HepG2 (cell line): ENCODE measurements around the gene AS3MT. TPM values are rescaled to one million over a fixed set of nuclear protein-coding genes. Genes with fewer than 3 reads are reported as not detected.

Experiments
- CAMTA2 ChIP-seq: sonication (generic); formaldehyde crosslinking; IDR thresholded peaks from 2 replicates; pipeline ENCODE4 v1.4.0; 2020; ENCODE audit warnings: mild to moderate bottlenecking, missing genetic modification reagents, borderline replicate concordance
- FLYWCH1 ChIP-seq: sonication (generic); formaldehyde crosslinking; IDR thresholded peaks from 2 replicates; pipeline ENCODE4 v1.8.1; 2023; ENCODE audit warnings: mild to moderate bottlenecking, missing genetic modification reagents
- GFI1 ChIP-seq: sonication (generic); formaldehyde crosslinking; IDR thresholded peaks from 2 replicates; pipeline ENCODE4 v1.5.0; 2020; ENCODE audit warnings: missing genetic modification reagents, mild to moderate bottlenecking, borderline replicate concordance
- LCORL ChIP-seq, 2 experiments: fragments of 450-650 bp in 1 of 2; sonication (generic) in 1 of 2; formaldehyde crosslinking in 1 of 2; IDR thresholded peaks; 2 replicates each; pipeline versions ENCODE4 v1.5.0 to v1.6.1; 2017 to 2020; ENCODE audit warnings: antibody characterized with exemption in 1 of 2, missing genetic modification reagents in 1 of 2
- PITX1 ChIP-seq: sonication (generic); formaldehyde crosslinking; IDR thresholded peaks from 2 replicates; pipeline ENCODE4 v1.5.1; 2020; ENCODE audit warnings: mild to moderate bottlenecking, missing genetic modification reagents
- REPIN1 ChIP-seq: sonication (generic); formaldehyde crosslinking; IDR thresholded peaks from 2 replicates; pipeline ENCODE4 v1.8.0; 2022; ENCODE audit warnings: missing genetic modification reagents, low read depth, mild to moderate bottlenecking, borderline replicate concordance
- ZFX ChIP-seq: sonication (generic); formaldehyde crosslinking; IDR thresholded peaks from 2 replicates; pipeline ENCODE4 v1.4.0; 2020; ENCODE audit warnings: mild to moderate bottlenecking, low read depth, missing genetic modification reagents, moderate library complexity
- ZNF3 ChIP-seq: IDR thresholded peaks from 2 replicates; pipeline ENCODE4 v1.7.0; 2017; ENCODE audit warnings: inconsistent platforms
- ZNF343 ChIP-seq: sonication (generic); formaldehyde crosslinking; IDR thresholded peaks from 2 replicates; pipeline ENCODE4 v1.4.0; 2020; ENCODE audit warnings: mild to moderate bottlenecking, missing genetic modification reagents
- ZNF652 ChIP-seq: IDR thresholded peaks from 2 replicates; pipeline ENCODE4 v1.6.1; 2016; ENCODE audit warnings: low read depth, borderline replicate concordance
- ZNF83 ChIP-seq: sonication (generic); formaldehyde crosslinking; IDR thresholded peaks from 2 replicates; pipeline ENCODE4 v1.4.0; 2020; ENCODE audit warnings: missing genetic modification reagents, mild to moderate bottlenecking, borderline replicate concordance
- polyA plus RNA-seq, 8 experiments: library from polyadenylated mRNA; depleted of rRNA in 3 of 8; stranded (reverse) in 7 of 8; unstranded in 1 of 8; fragments of >200 nt; fragmentation: Illumina TruSeq in 4 of 8; extraction: Trizol in 4 of 8; gene quantifications; 2 replicates each; pipeline versions ENCODE4 v1.2.1 to v1.2.3, GENCODE V29; 2011 to 2016; ENCODE audit warnings: low read depth in 4 of 8, missing spikeins in 1 of 8, mixed read lengths in 1 of 8; ENCODE audit not compliant: insufficient read depth in 1 of 8
- total RNA-seq, 5 experiments: library from RNA; depleted of rRNA; stranded (reverse); fragments of >200 nt; fragmentation: Illumina TruSeq; extraction: Trizol; gene quantifications; 2 replicates each; pipeline ENCODE4 v1.2.3, GENCODE V29; 2016; ENCODE audit warnings: low read depth in 1 of 5
- TF ChIP-seq, protein P1 (sequence below): sonication (generic); formaldehyde crosslinking; IDR thresholded peaks from 2 replicates; pipeline ENCODE4 v1.5.1; 2020; ENCODE audit warnings: mild to moderate bottlenecking, missing genetic modification reagents, moderate library complexity

The AS3MT gene
- total and polyA plus RNA-seq, 2 of the 13 experiments (the other 11 are each of a cell fraction or from before 2014, with no cell fraction given), result 8.7 to 17.4 TPM

DNA sequence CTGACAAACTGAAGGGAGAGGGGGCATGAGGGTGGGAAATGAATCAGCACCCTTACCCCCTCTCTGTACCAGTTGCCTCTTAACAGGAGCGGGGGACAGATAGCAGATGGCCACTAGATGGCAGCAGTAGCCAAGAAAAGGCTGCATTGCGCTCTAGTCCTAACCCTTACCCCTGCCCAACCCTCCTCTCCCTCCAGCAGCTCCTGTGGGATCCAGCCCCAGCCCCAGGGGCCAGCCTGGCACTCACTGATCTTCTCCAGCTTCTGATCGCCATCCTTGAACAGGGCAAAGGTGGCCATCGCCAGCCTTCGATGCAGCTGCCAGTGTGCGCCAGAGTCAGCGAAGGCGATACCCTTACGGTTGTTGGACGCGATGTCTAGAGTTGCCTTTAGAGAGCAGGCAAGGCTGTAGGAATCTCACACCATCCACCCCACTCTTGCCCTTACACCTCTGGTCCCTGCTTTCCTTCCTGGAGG, 34.2 kb upstream of the AS3MT start (continued):
- TF ChIP-seq ZFX (CRISPR knock-in tag) (no peak), ZNF343 (CRISPR knock-in tag) (no peak), PITX1 (CRISPR knock-in tag) (peak; percentile 27; the same call in 1 of the 2 replicates), REPIN1 (CRISPR knock-in tag) (peak; percentile 54; the same call in 1 of the 2 replicates), GFI1 (CRISPR knock-in tag) (no peak), ZNF652 (CRISPR knock-in tag) (no peak), LCORL (IDR thresholded peaks at IDR 0.05) (no peak), LCORL (CRISPR knock-in tag; IDR thresholded peaks at IDR 0.05) (0 out of 2 replicates have a peak, but pooled peaks have one; percentile 44), CAMTA2 (CRISPR knock-in tag) (no peak), FLYWCH1 (CRISPR knock-in tag) (no peak), ZNF83 (0 out of 2 replicates have a peak, but pooled peaks have one; percentile 52), ZNF3 (CRISPR knock-in tag) (no peak)
- TF ChIP-seq, protein P1, sequence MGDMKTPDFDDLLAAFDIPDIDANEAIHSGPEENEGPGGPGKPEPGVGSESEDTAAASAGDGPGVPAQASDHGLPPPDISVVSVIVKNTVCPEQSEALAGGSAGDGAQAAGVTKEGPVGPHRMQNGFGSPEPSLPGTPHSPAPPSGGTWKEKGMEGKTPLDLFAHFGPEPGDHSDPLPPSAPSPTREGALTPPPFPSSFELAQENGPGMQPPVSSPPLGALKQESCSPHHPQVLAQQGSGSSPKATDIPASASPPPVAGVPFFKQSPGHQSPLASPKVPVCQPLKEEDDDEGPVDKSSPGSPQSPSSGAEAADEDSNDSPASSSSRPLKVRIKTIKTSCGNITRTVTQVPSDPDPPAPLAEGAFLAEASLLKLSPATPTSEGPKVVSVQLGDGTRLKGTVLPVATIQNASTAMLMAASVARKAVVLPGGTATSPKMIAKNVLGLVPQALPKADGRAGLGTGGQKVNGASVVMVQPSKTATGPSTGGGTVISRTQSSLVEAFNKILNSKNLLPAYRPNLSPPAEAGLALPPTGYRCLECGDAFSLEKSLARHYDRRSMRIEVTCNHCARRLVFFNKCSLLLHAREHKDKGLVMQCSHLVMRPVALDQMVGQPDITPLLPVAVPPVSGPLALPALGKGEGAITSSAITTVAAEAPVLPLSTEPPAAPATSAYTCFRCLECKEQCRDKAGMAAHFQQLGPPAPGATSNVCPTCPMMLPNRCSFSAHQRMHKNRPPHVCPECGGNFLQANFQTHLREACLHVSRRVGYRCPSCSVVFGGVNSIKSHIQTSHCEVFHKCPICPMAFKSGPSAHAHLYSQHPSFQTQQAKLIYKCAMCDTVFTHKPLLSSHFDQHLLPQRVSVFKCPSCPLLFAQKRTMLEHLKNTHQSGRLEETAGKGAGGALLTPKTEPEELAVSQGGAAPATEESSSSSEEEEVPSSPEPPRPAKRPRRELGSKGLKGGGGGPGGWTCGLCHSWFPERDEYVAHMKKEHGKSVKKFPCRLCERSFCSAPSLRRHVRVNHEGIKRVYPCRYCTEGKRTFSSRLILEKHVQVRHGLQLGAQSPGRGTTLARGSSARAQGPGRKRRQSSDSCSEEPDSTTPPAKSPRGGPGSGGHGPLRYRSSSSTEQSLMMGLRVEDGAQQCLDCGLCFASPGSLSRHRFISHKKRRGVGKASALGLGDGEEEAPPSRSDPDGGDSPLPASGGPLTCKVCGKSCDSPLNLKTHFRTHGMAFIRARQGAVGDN (CRISPR knock-in tag), result peak; percentile 56; the same call in 1 of the 2 replicates
